SK-N-SH treated with all-trans-retinoic acid at 6 μM for 48 hours (cell line): ENCODE results near the gene FCHO1.
A peak's percentile ranks its signal among the peaks of the same experiment; 100 is the strongest.

Experiments
- BACH2 ChIP-seq: fragments of 250-450 bp; sonication (Bioruptor Pico); IDR thresholded peaks from 2 replicates; pipeline ENCODE4 v1.9.0; 2021; ENCODE audit warnings: mild to moderate bottlenecking, borderline replicate concordance
- SNAI2 ChIP-seq: fragments of 250-450 bp; sonication (Bioruptor Pico); IDR thresholded peaks from 2 replicates; pipeline ENCODE4 v1.5.0; 2020; ENCODE audit warnings: mild to moderate bottlenecking, moderate library complexity
- TOX ChIP-seq: fragments of 250-450 bp; sonication (Bioruptor Pico); IDR thresholded peaks from 2 replicates; pipeline ENCODE4 v1.8.0; 2021; ENCODE audit warnings: mild to moderate bottlenecking, moderate library complexity, borderline replicate concordance
- ZFP3 ChIP-seq: fragments of 250-450 bp; sonication (Bioruptor Pico); IDR thresholded peaks from 2 replicates; pipeline ENCODE4 v1.5.0; 2020; ENCODE audit warnings: mild to moderate bottlenecking, moderate library complexity
- TF ChIP-seq, protein P1 (sequence below): fragments of 250-450 bp; sonication (Bioruptor Pico); IDR thresholded peaks from 2 replicates; pipeline ENCODE4 v1.5.1; 2021; ENCODE audit warnings: mild to moderate bottlenecking, moderate library complexity
- TF ChIP-seq, protein P2 (sequence below): fragments of 250-450 bp; sonication (Bioruptor Pico); IDR thresholded peaks from 2 replicates; pipeline ENCODE4 v1.8.0; 2021; ENCODE audit warnings: low read depth, mild to moderate bottlenecking, moderate library complexity, borderline replicate concordance
- TF ChIP-seq, protein P3 (sequence below): fragments of 250-450 bp; sonication (Bioruptor Pico); IDR thresholded peaks from 2 replicates; pipeline ENCODE4 v1.5.1; 2020; ENCODE audit warnings: low read depth, mild to moderate bottlenecking, moderate library complexity

DNA sequence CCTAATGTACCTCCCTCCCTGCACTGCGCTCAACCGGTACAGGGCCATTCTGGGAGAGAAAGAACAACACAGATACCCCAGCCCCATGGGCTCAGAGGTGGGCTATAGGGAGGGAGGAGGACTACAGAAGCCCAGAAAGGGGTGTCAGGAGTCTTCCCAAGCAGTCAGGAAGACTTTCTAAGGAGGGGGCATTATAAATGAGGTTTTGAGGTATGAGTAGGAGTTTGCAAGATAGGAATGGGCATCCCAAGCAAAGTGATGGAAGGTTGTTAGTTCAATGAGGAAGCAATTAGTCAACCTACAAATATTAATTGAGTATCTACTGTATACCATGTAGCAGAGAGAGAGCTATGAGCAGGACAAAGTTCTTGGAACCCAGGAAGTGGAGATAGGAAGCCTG is 37.4 kb downstream of the FCHO1 start:
- TF ChIP-seq, protein P1, sequence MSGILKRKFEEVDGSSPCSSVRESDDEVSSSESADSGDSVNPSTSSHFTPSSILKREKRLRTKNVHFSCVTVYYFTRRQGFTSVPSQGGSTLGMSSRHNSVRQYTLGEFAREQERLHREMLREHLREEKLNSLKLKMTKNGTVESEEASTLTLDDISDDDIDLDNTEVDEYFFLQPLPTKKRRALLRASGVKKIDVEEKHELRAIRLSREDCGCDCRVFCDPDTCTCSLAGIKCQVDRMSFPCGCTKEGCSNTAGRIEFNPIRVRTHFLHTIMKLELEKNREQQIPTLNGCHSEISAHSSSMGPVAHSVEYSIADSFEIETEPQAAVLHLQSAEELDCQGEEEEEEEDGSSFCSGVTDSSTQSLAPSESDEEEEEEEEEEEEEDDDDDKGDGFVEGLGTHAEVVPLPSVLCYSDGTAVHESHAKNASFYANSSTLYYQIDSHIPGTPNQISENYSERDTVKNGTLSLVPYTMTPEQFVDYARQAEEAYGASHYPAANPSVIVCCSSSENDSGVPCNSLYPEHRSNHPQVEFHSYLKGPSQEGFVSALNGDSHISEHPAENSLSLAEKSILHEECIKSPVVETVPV = no peak
- TF ChIP-seq SNAI2 (CRISPR knock-in tag) (no peak), ZFP3 (CRISPR knock-in tag) (peak; percentile 99), BACH2 (CRISPR knock-in tag) (no peak), TOX (CRISPR knock-in tag) (no peak)
- TF ChIP-seq, protein P2, sequence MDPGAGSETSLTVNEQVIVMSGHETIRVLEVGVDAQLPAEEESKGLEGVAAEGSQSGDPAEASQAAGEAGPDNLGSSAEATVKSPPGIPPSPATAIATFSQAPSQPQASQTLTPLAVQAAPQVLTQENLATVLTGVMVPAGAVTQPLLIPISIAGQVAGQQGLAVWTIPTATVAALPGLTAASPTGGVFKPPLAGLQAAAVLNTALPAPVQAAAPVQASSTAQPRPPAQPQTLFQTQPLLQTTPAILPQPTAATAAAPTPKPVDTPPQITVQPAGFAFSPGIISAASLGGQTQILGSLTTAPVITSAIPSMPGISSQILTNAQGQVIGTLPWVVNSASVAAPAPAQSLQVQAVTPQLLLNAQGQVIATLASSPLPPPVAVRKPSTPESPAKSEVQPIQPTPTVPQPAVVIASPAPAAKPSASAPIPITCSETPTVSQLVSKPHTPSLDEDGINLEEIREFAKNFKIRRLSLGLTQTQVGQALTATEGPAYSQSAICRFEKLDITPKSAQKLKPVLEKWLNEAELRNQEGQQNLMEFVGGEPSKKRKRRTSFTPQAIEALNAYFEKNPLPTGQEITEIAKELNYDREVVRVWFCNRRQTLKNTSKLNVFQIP (CRISPR knock-in tag) = no peak
- TF ChIP-seq, protein P3, sequence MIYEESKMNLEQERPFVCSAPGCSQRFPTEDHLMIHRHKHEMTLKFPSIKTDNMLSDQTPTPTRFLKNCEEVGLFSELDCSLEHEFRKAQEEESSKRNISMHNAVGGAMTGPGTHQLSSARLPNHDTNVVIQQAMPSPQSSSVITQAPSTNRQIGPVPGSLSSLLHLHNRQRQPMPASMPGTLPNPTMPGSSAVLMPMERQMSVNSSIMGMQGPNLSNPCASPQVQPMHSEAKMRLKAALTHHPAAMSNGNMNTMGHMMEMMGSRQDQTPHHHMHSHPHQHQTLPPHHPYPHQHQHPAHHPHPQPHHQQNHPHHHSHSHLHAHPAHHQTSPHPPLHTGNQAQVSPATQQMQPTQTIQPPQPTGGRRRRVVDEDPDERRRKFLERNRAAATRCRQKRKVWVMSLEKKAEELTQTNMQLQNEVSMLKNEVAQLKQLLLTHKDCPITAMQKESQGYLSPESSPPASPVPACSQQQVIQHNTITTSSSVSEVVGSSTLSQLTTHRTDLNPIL (CRISPR knock-in tag) = no peak
